GM19238 (cell line): ENCODE measurements around the gene OLFML2A.
"Not testable (repeated sequence)": the region's sequence is repeated elsewhere in the genome, so short reads cannot be mapped to it uniquely, and the experiment has no call there.

ENCODE experiments used
- DNase-seq: peaks from one replicate; pipeline ENCODE4 v3.0.0; 2011; ENCODE audit warnings: low spot score; ENCODE audit not compliant: insufficient read length

The OLFML2A gene

GRCh38 chr9:124776954-124777648 lies at the start of gene OLFML2A:
Gene OLFML2A, plus strand, starts transcription at chr9:124777133. Its CDS starts 138 bp downstream, at chr9:124777271.
- no peak for DNase-seq

- no peak for DNase-seq
These were observed 46.2 kb upstream of the OLFML2A start for GRCh38 chr9:124730772-124731171.

GRCh38 chr9:124733964-124734740 lies 42.8 kb upstream of the OLFML2A start:
- DNase-seq: no peak

- not testable (repeated sequence) for DNase-seq
These were observed 42.2 kb upstream of the OLFML2A start for GRCh38 chr9:124734741-124735083.

- no peak for DNase-seq
These were observed 41.8 kb upstream of the OLFML2A start for GRCh38 chr9:124735121-124735520.

GRCh38 chr9:124738075-124738474 lies 38.9 kb upstream of the OLFML2A start:
- DNase-seq: not testable (repeated sequence)

GRCh38 chr9:124739360-124739759 lies 37.6 kb upstream of the OLFML2A start:
- no peak for DNase-seq

GRCh38 chr9:124741149-124741548 lies 35.8 kb upstream of the OLFML2A start:
- no peak for DNase-seq

GRCh38 chr9:124741662-124742061 lies 35.3 kb upstream of the OLFML2A start:
- no peak for DNase-seq

- no peak for DNase-seq
These were observed 34.0 kb upstream of the OLFML2A start for GRCh38 chr9:124742940-124743339.

- no peak for DNase-seq
These were observed 33.1 kb upstream of the OLFML2A start for GRCh38 chr9:124743686-124744348.

GRCh38 chr9:124747065-124747464 lies 29.9 kb upstream of the OLFML2A start:
- no peak for DNase-seq

- no peak for DNase-seq
These were observed 27.6 kb upstream of the OLFML2A start for GRCh38 chr9:124749284-124749683.

- DNase-seq: no peak
These were observed 27.2 kb upstream of the OLFML2A start for GRCh38 chr9:124749781-124750180.

- DNase-seq: no peak
These were observed 24.0 kb upstream of the OLFML2A start for GRCh38 chr9:124752967-124753366.

- DNase-seq: no peak
These were observed 22.6 kb upstream of the OLFML2A start for GRCh38 chr9:124754289-124754688.

GRCh38 chr9:124755061-124755460 lies 21.9 kb upstream of the OLFML2A start:
- DNase-seq: no peak

- no peak for DNase-seq
These were observed 20.9 kb upstream of the OLFML2A start for GRCh38 chr9:124756011-124756410.

GRCh38 chr9:124757616-124758015 lies 19.3 kb upstream of the OLFML2A start:
- DNase-seq: no peak

- no peak for DNase-seq
These were observed 18.9 kb upstream of the OLFML2A start for GRCh38 chr9:124758061-124758460.

- no peak for DNase-seq
These were observed 18.2 kb upstream of the OLFML2A start for GRCh38 chr9:124758691-124759090.

- no peak for DNase-seq
These were observed 17.6 kb upstream of the OLFML2A start for GRCh38 chr9:124759327-124759726.
